Measurements from ENCODE around the gene NCOA4. TPM values are rescaled to one million over a fixed set of nuclear protein-coding genes. Genes with fewer than 3 reads are reported as not detected.
A peak's percentile ranks its signal among the peaks of the same experiment; 100 is the strongest.

Gene NCOA4
- total RNA-seq, 4 donors from 2014 or later = 139 to 173 (median 157) TPM

GRCh38 chr10:46019177-46019528 is 11.3 kb downstream of the NCOA4 start:
- Histone ChIP-seq H3K4me3 (no peak overlapping the region), H3K27ac (peak overlapping the region; percentile 38 to 96 (median 90)), H3K4me1 (peaks cover 81 to 84% of the 10 kb centered on the region in 2 donors), H3K9me3 (no peaks in the 10 kb centered on the region), H3K27me3 (no peaks in the 10 kb centered on the region), H3K36me3 (peaks cover 0 to 15% of the 10 kb centered on the region in 2 donors)
- intact Hi-C loops (cut with DNase I; ENCODE audit: low total_unique reads) (no loop called here), in situ Hi-C loops (cut with MboI; ENCODE audit: low sequenced_read_pairs in 4 of 4) (loop anchor here in 1 of 4 donors (25.0 kb wide), 1 partner anchor 1032 kb away; the partner anchor contains the start of gene DEPP1)
- TF ChIP-seq, protein P1, sequence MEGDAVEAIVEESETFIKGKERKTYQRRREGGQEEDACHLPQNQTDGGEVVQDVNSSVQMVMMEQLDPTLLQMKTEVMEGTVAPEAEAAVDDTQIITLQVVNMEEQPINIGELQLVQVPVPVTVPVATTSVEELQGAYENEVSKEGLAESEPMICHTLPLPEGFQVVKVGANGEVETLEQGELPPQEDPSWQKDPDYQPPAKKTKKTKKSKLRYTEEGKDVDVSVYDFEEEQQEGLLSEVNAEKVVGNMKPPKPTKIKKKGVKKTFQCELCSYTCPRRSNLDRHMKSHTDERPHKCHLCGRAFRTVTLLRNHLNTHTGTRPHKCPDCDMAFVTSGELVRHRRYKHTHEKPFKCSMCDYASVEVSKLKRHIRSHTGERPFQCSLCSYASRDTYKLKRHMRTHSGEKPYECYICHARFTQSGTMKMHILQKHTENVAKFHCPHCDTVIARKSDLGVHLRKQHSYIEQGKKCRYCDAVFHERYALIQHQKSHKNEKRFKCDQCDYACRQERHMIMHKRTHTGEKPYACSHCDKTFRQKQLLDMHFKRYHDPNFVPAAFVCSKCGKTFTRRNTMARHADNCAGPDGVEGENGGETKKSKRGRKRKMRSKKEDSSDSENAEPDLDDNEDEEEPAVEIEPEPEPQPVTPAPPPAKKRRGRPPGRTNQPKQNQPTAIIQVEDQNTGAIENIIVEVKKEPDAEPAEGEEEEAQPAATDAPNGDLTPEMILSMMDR (IDR thresholded peaks at IDR 0.05 in 4 of 5, conservative IDR thresholded peaks at IDR 0.05 in 1 of 5) = no peak
- no peak for TF ChIP-seq POLR2A (IDR thresholded peaks at IDR 0.05)
- DNase-seq = no peak
- no peak for ATAC-seq

GRCh38 chr10:46018453-46019176 is 11.8 kb downstream of the NCOA4 start:
- H3K27ac ChIP-seq = peak overlapping the region; percentile 38 to 96 (median 90)
- no peak for ATAC-seq
- peaks cover 76 to 79% of the 10 kb centered on the region in 2 donors for H3K4me1 ChIP-seq

GRCh38 chr10:46017733-46018132 is 12.7 kb downstream of the NCOA4 start:
- TF ChIP-seq, protein P1 (IDR thresholded peaks at IDR 0.05 in 4 of 5, conservative IDR thresholded peaks at IDR 0.05 in 1 of 5) = no peak
- TF ChIP-seq POLR2A (IDR thresholded peaks at IDR 0.05) = no peak
- peak overlapping the region; percentile 38 to 96 (median 90) for H3K27ac ChIP-seq

More at GRCh38 chr10:46018453-46019176, 11.8 kb downstream of the NCOA4 start:
- in situ Hi-C loops (cut with MboI; ENCODE audit: low sequenced_read_pairs in 4 of 4) (loop anchor here in 1 of 4 donors (25.0 kb wide), 1 partner anchor 1031 kb away; the partner anchor contains the start of gene DEPP1), intact Hi-C loops (cut with DNase I; ENCODE audit: low total_unique reads) (no loop called here)
- TF ChIP-seq POLR2A (IDR thresholded peaks at IDR 0.05) = no peak
- TF ChIP-seq, protein P1 (IDR thresholded peaks at IDR 0.05 in 4 of 5, conservative IDR thresholded peaks at IDR 0.05 in 1 of 5) = no peak
- no peaks in the 10 kb centered on the region for H3K27me3 ChIP-seq
- H3K9me3 ChIP-seq = no peaks in the 10 kb centered on the region
- no peak for DNase-seq
- peaks cover 0 to 20% of the 10 kb centered on the region in 2 donors for H3K36me3 ChIP-seq
- no peak overlapping the region for H3K4me3 ChIP-seq

DNA sequence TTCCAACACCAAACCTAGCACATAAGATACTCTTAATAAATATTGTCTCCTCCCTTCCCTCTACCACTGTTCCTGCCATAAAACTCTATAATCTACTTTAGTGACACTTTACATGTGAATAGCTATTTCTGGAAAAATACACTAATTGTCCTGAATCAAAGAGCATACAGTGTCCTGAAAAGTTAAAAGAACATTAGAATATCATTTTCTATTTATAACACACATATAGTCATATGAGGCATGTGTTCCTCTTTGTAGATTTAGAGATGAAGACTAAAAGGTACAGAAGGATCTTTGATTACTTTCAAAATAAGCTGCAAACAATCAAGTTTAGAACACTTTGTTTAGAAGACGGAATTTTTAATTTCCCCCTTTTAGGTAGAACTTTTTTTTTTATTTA is 13.6 kb downstream of the NCOA4 start:
- ATAC-seq (peak in 1 of 2 donors; percentile 76), DNase-seq (no peak)
- TF ChIP-seq POLR2A (IDR thresholded peaks at IDR 0.05) = no peak
- TF ChIP-seq, protein P1 (IDR thresholded peaks at IDR 0.05 in 4 of 5, conservative IDR thresholded peaks at IDR 0.05 in 1 of 5) = no peak
- in situ Hi-C loops (cut with MboI; ENCODE audit: low sequenced_read_pairs in 4 of 4) (loop anchor here in 1 of 4 donors (25.0 kb wide), 1 partner anchor 1030 kb away; the partner anchor contains the start of gene DEPP1), intact Hi-C loops (cut with DNase I; ENCODE audit: low total_unique reads) (no loop called here)
- Histone ChIP-seq H3K4me3 (no peak overlapping the region), H3K27me3 (no peaks in the 10 kb centered on the region), H3K36me3 (peaks cover 0 to 38% of the 10 kb centered on the region in 2 donors), H3K27ac (peak overlapping the region; percentile 50 to 96 (median 90)), H3K4me1 (peaks cover 64 to 65% of the 10 kb centered on the region in 2 donors), H3K9me3 (no peaks in the 10 kb centered on the region)

More at GRCh38 chr10:46017733-46018132, 12.7 kb downstream of the NCOA4 start:
- no peak for DNase-seq
- no peaks in the 10 kb centered on the region for H3K9me3 ChIP-seq
- no peak for ATAC-seq
- H3K4me1 ChIP-seq = peaks cover 73 to 74% of the 10 kb centered on the region in 2 donors
- H3K4me3 ChIP-seq = no peak overlapping the region
- intact Hi-C loops (cut with DNase I; ENCODE audit: low total_unique reads) = no loop called here
- no peaks in the 10 kb centered on the region for H3K27me3 ChIP-seq
- peaks cover 0 to 29% of the 10 kb centered on the region in 2 donors for H3K36me3 ChIP-seq
- in situ Hi-C loops (cut with MboI; ENCODE audit: low sequenced_read_pairs in 4 of 4) = loop anchor here in 1 of 4 donors (25.0 kb wide), 1 partner anchor 1030 kb away; the partner anchor contains the start of gene DEPP1

Measured in gastrocnemius medialis (tissue), 4 donors.